Measurements from ENCODE around the gene NLRP1.

NLRP1 gene

DNA sequence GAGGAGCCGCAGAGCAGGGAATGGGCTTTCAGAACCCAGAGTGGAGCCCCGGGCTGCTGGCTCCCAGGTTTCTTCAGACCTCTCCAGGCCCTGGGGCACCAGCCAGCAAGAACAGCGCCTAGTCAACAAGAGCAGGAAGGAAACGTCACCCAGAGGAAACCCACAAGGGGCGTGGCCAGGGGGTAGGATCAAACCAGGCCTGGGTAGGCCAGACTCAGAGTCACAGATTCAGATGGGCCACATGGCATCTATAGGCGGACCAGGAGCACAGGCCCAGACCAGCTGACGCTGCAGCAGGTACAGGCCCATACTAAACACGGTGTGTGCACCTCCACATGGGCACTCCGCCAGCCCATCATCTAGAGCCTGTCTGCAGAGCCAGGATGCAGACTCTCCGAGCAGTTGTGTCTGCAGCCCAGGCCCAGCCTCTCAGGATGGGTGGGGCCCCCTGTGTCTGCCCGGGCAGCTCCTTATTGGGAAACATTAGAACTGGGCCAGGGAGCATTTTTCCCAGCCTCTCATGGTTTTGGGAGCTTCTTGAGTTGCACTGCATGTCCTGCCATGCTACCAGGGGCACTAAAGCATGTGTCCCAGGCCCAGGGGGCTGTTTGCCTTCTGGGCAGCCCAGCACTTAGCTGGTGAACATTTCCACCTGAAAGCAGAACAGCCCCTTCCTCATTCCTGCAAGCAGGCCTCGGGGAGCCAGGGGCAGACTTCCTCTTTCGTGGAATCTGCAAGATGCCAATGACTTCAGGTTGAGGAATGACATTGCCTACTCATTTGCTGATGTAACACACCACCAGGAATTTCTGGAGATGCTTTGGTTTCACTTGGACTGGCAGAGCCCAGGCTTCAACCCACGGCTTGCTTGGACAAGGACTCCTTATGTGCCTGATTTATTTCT lies at the start of gene NLRP1:
Gene NLRP1 (minus strand): TSS at position 127 of the 904 bp plus-strand sequence. CDS start 552 bp downstream, outside the sequence.
- H3K9me3 ChIP-seq (ENCODE audit: control insufficient read depth, low read depth, low read length) = no peaks in the 10 kb centered on the region
- H3K27ac ChIP-seq (ENCODE audit: low read length) = no peak within 1 kb of the TSS
- H3K4me3 ChIP-seq (ENCODE audit: low read length) = no peak within 1 kb of the TSS
- H3K36me3 ChIP-seq (ENCODE audit: control insufficient read depth, low read depth, low read length) = no peaks in the 10 kb centered on the region
- H3K27me3 ChIP-seq (ENCODE audit: control insufficient read depth, insufficient read depth, low read length) = no peaks in the 10 kb centered on the region
- no peaks in the 10 kb centered on the region for H3K4me1 ChIP-seq (ENCODE audit: control insufficient read depth, low read depth, low read length)
- no peak within 1 kb of the TSS for H3K9ac ChIP-seq (ENCODE audit: low read length)

DNA sequence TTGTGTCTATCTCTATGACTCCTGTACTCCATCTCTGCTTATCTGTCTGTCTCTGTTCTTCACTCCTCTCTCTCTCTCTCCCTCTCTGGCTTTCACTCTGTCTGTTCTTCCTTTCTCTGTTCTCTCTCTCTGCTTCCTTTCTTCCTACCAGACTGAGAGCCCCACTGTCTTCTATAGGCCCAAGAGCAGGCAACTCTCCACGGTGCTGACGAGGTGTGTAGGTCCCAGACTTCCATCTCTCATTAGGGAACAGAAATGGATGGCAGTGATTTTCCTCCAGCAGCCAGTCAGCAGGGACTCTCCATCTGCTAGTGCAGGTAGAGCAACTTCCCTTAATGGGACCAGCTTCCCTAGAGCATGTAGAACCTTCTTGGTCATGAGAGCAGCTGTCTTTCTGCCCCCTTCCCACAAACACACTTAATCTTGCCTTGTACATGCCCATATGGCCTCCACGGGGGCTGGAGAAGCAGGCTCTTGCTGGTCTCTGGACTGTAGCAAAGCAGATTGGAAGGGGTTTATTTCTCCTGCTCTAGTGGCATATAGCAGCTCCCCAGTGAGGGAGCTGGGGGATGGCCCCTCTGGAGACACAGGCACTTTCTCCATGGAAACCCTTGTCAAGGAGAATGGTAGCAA lies 47.8 kb upstream of the NLRP1 start:
- Histone ChIP-seq H3K4me3 (ENCODE audit: low read length) (no peak overlapping the region), H3K36me3 (ENCODE audit: control insufficient read depth, low read depth, low read length) (no peaks in the 10 kb centered on the region), H3K4me1 (ENCODE audit: control insufficient read depth, low read depth, low read length) (no peaks in the 10 kb centered on the region), H3K27ac (ENCODE audit: low read length) (no peak overlapping the region), H3K27me3 (ENCODE audit: control insufficient read depth, insufficient read depth, low read length) (no peaks in the 10 kb centered on the region), H3K9ac (ENCODE audit: low read length) (no peak overlapping the region), H3K9me3 (ENCODE audit: control insufficient read depth, low read depth, low read length) (no peaks in the 10 kb centered on the region)

DNA sequence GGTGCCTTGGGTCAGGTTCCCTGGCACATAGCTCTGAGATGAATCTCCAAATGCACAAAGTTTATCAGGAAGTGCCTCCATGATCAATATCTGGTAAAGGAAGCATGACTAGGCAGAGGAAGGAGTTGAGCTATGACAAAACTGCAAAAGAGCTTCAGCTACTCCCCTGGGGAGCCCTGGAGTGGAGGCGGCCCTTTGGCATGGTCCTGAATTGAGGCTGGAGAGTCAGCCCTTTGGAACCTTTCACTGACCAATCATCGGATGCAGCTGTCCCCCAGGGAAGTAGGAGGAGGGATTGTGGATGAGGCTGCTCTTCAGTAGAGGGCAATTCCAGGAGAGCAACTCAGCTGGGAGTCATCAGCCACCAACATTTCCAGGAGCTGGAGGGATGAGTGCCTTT lies 46.1 kb upstream of the NLRP1 start:
- H3K9ac ChIP-seq (ENCODE audit: low read length) = no peak overlapping the region
- no peaks in the 10 kb centered on the region for H3K9me3 ChIP-seq (ENCODE audit: control insufficient read depth, low read depth, low read length)
- no peaks in the 10 kb centered on the region for H3K27me3 ChIP-seq (ENCODE audit: control insufficient read depth, insufficient read depth, low read length)
- H3K27ac ChIP-seq (ENCODE audit: low read length) = no peak overlapping the region
- no peak overlapping the region for H3K4me3 ChIP-seq (ENCODE audit: low read length)
- no peaks in the 10 kb centered on the region for H3K4me1 ChIP-seq (ENCODE audit: control insufficient read depth, low read depth, low read length)
- no peaks in the 10 kb centered on the region for H3K36me3 ChIP-seq (ENCODE audit: control insufficient read depth, low read depth, low read length)

DNA sequence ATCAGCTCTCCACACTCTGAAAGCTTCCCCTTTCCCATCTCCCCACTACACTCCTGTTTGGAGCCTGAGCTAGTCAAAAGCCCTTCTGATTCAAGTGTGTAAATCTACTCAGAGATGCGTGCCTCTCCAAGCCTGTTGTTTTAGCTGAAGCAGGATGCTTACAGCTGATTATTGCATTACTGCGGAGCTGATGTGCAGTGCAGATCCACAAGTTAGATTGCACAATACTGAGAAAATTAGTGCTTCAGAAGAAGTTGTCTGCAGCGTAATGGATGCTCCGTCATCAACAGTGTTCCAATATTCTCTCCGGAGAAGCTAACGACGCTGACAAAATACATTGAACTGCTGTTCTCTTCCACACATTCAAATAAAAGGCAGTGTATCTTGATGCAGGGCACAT lies 44.8 kb upstream of the NLRP1 start:
- no peak overlapping the region for H3K9ac ChIP-seq (ENCODE audit: low read length)
- H3K4me1 ChIP-seq (ENCODE audit: control insufficient read depth, low read depth, low read length) = peaks cover 2% of the 10 kb centered on the region
- H3K9me3 ChIP-seq (ENCODE audit: control insufficient read depth, low read depth, low read length) = no peaks in the 10 kb centered on the region
- no peak overlapping the region for H3K4me3 ChIP-seq (ENCODE audit: low read length)
- no peaks in the 10 kb centered on the region for H3K36me3 ChIP-seq (ENCODE audit: control insufficient read depth, low read depth, low read length)
- no peaks in the 10 kb centered on the region for H3K27me3 ChIP-seq (ENCODE audit: control insufficient read depth, insufficient read depth, low read length)
- no peak overlapping the region for H3K27ac ChIP-seq (ENCODE audit: low read length)

DNA sequence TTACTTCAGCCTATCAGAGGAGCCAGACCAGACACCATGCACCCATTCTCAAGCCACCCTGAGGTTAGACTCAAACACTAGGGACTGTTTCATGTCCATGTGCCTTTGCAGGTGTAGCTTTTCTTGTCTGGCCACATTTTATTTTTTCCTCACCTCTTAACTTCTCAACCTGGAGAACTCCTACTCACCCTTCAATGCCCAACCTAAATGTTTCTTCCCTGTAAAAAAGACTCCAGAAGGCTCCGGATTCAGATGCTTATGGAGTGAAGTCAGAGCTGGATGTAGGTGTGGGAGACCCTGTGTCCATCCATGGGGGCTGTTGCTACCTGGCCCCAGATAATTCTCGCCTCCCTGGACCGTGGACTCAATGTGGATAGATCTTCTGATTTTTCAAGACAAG lies 44.0 kb upstream of the NLRP1 start:
- H3K27me3 ChIP-seq (ENCODE audit: control insufficient read depth, insufficient read depth, low read length) = no peaks in the 10 kb centered on the region
- no peak overlapping the region for H3K27ac ChIP-seq (ENCODE audit: low read length)
- no peaks in the 10 kb centered on the region for H3K9me3 ChIP-seq (ENCODE audit: control insufficient read depth, low read depth, low read length)
- no peaks in the 10 kb centered on the region for H3K36me3 ChIP-seq (ENCODE audit: control insufficient read depth, low read depth, low read length)
- H3K9ac ChIP-seq (ENCODE audit: low read length) = no peak overlapping the region
- peaks cover 9% of the 10 kb centered on the region for H3K4me1 ChIP-seq (ENCODE audit: control insufficient read depth, low read depth, low read length)
- no peak overlapping the region for H3K4me3 ChIP-seq (ENCODE audit: low read length)

DNA sequence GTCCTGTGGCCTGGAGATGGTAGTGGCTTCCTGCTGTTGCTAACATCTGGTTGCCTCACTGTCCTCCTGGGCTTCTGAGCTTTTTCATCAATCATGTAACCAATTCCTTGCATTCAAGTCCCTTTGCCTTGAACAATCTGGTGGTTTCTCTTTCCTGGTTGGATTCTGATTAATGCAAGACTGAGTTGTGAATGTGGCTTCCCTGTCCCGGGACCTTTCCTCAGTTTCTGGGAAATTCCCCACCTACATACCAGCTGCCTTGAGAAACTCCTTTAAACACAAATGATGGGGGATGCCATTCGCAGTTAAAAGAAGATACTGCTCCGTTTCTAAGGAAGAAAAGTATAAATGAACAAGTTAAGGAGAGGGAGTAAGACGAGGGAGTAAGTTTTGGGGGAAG lies 39.9 kb upstream of the NLRP1 start:
- Histone ChIP-seq H3K27ac (ENCODE audit: low read length) (no peak overlapping the region), H3K36me3 (ENCODE audit: control insufficient read depth, low read depth, low read length) (no peaks in the 10 kb centered on the region), H3K9ac (ENCODE audit: low read length) (no peak overlapping the region), H3K4me3 (ENCODE audit: low read length) (no peak overlapping the region), H3K27me3 (ENCODE audit: control insufficient read depth, insufficient read depth, low read length) (no peaks in the 10 kb centered on the region), H3K4me1 (ENCODE audit: control insufficient read depth, low read depth, low read length) (peaks cover 9% of the 10 kb centered on the region), H3K9me3 (ENCODE audit: control insufficient read depth, low read depth, low read length) (no peaks in the 10 kb centered on the region)

DNA sequence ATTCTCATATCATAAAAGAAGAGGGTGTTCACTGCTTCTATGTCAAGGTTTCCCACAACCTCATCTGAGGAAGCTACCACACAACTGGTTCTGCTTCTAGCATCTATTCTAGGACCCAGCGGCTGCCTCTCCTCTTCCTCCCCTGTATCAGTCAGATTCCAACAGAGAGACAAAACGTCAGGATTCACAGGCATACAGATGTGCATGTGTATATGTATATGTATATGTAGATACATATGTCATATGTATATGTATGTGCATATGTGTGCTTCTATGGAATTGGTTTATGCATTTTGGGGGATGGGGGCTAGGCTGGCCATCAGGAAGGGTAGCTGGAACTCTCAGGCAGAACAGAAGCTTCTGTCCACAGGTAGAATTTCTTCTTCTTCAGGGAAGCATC lies 37.4 kb upstream of the NLRP1 start:
- Histone ChIP-seq H3K36me3 (ENCODE audit: control insufficient read depth, low read depth, low read length) (no peaks in the 10 kb centered on the region), H3K27ac (ENCODE audit: low read length) (no peak overlapping the region), H3K4me3 (ENCODE audit: low read length) (no peak overlapping the region), H3K9me3 (ENCODE audit: control insufficient read depth, low read depth, low read length) (no peaks in the 10 kb centered on the region), H3K9ac (ENCODE audit: low read length) (no peak overlapping the region), H3K4me1 (ENCODE audit: control insufficient read depth, low read depth, low read length) (peaks cover 9% of the 10 kb centered on the region), H3K27me3 (ENCODE audit: control insufficient read depth, insufficient read depth, low read length) (no peaks in the 10 kb centered on the region)

DNA sequence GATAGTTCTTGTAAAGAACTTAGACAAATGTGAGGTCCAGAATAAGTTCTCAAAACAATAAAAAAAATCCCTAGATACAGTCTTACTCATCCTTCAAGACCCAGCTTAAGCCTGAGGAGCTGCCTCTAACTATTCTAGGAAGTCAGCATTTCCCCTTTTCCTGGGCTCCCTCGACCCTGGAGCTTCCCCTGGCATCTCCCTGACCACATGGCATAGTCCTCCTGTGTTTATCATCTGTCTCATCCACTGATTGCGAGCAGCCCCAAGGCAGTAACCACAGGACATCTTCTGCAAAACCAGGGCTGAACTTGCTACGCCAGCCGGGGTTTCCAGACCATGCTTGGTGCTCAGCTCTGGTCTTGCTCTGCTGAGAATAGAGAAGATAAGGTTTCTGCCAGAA lies 36.7 kb upstream of the NLRP1 start:
- Histone ChIP-seq H3K4me1 (ENCODE audit: control insufficient read depth, low read depth, low read length) (peaks cover 9% of the 10 kb centered on the region), H3K9me3 (ENCODE audit: control insufficient read depth, low read depth, low read length) (no peaks in the 10 kb centered on the region), H3K36me3 (ENCODE audit: control insufficient read depth, low read depth, low read length) (no peaks in the 10 kb centered on the region), H3K4me3 (ENCODE audit: low read length) (no peak overlapping the region), H3K27ac (ENCODE audit: low read length) (no peak overlapping the region), H3K27me3 (ENCODE audit: control insufficient read depth, insufficient read depth, low read length) (no peaks in the 10 kb centered on the region), H3K9ac (ENCODE audit: low read length) (no peak overlapping the region)

DNA sequence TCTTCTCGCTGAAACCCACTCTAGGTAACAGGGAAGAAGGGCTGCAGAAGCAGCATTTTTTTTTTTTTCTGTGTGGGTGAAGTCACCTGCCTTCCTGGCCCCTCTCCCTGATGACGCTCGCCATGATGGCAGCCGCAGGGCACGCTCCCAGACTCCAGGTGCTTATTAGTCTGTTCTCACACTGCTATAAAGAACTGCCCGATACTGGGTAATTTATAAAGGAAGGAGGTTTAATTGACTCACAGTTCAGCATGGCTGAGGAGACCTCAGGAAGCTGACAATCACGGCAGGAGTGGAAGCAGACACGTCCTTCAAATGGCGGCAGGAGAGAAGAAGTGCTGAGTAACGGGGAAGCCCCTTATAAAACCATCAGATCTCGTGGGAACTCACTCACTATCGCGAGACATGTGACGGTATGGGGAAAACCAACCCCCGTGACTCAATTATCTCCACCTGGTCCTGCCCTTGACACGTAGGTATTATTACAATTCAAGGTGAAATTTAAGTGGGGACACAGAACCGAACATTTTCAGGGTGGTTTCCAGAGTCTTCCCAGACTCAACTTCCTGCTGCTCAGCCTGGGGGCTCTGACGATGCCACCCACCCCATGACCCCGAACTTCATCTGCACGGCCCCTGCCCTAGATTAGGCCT lies 34.9 kb upstream of the NLRP1 start:
- peaks cover 8% of the 10 kb centered on the region for H3K4me1 ChIP-seq (ENCODE audit: control insufficient read depth, low read depth, low read length)
- H3K27me3 ChIP-seq (ENCODE audit: control insufficient read depth, insufficient read depth, low read length) = no peaks in the 10 kb centered on the region
- no peaks in the 10 kb centered on the region for H3K36me3 ChIP-seq (ENCODE audit: control insufficient read depth, low read depth, low read length)
- H3K4me3 ChIP-seq (ENCODE audit: low read length) = no peak overlapping the region
- H3K9ac ChIP-seq (ENCODE audit: low read length) = no peak overlapping the region
- no peak overlapping the region for H3K27ac ChIP-seq (ENCODE audit: low read length)
- H3K9me3 ChIP-seq (ENCODE audit: control insufficient read depth, low read depth, low read length) = no peaks in the 10 kb centered on the region

DNA sequence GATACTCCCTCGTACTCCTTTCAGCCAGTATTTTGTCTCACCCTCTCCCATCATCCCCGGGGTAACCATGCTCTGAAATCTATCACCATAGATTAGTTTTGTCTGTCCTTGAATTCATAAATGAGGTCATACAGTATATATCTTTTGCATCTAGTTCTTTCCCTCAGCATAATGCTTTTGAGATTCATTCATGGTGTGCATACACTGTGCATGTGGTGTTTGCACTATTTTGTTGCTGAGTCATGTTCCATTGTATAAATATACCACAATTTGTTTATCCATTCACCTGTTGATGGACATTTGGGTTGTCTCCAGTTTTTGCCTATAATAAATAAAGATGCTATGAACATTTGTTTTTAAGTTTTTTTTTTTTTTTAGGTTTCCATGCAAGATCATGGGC lies 34.2 kb upstream of the NLRP1 start:
- Histone ChIP-seq H3K27me3 (ENCODE audit: control insufficient read depth, insufficient read depth, low read length) (no peaks in the 10 kb centered on the region), H3K9ac (ENCODE audit: low read length) (no peak overlapping the region), H3K9me3 (ENCODE audit: control insufficient read depth, low read depth, low read length) (no peaks in the 10 kb centered on the region), H3K36me3 (ENCODE audit: control insufficient read depth, low read depth, low read length) (no peaks in the 10 kb centered on the region), H3K27ac (ENCODE audit: low read length) (no peak overlapping the region), H3K4me3 (ENCODE audit: low read length) (no peak overlapping the region), H3K4me1 (ENCODE audit: control insufficient read depth, low read depth, low read length) (peaks cover under 1% of the 10 kb centered on the region)

DNA sequence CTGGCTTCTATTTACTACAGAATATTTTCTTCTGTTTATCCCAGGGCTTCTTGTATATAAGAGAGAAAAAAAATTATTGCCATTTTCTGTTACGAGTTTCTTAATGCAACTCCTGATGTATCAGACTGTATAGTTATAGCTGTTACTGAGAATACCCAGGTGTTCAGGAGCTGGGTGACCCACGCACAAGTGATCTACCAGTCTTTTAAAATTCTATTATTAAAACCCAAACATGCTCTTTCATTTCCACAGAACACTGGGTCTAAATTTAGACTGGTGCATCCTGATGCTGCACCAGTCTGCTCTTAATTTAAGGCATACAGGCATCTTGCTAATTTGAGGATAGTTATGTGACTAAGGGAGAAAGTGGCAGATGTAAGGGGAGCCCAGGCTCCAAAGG lies 31.2 kb upstream of the NLRP1 start:
- Histone ChIP-seq H3K9ac (ENCODE audit: low read length) (no peak overlapping the region), H3K9me3 (ENCODE audit: control insufficient read depth, low read depth, low read length) (no peaks in the 10 kb centered on the region), H3K4me3 (ENCODE audit: low read length) (no peak overlapping the region), H3K27me3 (ENCODE audit: control insufficient read depth, insufficient read depth, low read length) (no peaks in the 10 kb centered on the region), H3K27ac (ENCODE audit: low read length) (no peak overlapping the region), H3K4me1 (ENCODE audit: control insufficient read depth, low read depth, low read length) (no peaks in the 10 kb centered on the region), H3K36me3 (ENCODE audit: control insufficient read depth, low read depth, low read length) (no peaks in the 10 kb centered on the region)

Data from iPS-18a (cell line).